Smooth muscle cell of the brain vasculature (primary cell): ENCODE data around the gene SRRD.

Experiments
- DNase-seq: peaks from one replicate; pipeline ENCODE4 v3.0.0-alpha.2; 2012; ENCODE audit warnings: low read depth, low spot score

SRRD gene

DNA sequence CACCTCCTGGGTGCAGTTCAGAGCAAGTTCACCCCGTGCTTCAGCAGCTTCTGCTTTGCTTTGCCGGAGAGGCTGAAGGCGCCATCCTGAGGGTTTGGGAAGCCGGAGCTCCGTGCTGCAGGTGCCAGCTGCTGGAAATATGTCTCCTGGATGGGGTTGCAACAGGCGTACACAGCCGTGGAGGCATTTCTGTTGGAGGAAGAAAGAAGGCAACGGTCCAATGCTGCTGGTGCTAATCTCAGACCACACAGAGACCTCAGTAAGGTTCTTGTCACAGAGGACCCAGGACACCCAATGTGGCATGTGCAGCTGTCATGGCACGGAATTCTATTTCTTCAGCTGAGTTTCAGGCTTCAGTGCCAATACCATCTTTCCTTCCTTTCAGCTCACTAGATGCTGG, 30.5 kb upstream of the SRRD start:
- DNase-seq, result no peak

- DNase-seq, result no peak
These were observed 29.7 kb upstream of the SRRD start for GRCh38 chr22:26453812-26454500.

DNA sequence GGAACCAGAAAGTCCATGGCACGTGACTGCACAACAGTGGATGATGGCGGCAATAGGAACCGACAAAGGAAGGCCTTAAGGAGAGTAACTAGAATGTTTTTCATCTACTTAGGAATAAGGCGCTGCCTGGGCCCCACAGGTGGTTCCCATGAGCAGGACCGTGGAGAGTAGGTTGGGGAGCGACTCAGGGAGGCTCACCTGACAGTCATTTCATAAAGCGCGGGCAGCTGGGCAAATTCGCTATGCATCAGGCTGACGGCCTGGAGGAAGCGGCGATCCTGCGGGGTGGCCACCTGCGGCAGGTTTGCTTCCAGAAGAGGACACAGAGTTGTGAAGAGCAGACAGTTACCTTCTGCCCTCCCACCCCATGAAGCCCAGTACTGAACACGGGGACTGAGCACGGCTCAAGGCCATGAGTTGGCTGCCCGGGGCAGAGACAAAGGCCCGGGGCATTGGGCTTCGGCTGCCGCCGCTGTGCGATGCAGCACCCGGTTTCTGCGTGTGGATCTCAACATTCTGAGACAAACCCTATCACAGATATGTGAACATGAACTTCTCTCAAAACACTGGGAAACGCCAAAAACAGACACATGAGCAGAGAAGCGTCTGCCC, 25.9 kb upstream of the SRRD start:
- no peak for DNase-seq

DNA sequence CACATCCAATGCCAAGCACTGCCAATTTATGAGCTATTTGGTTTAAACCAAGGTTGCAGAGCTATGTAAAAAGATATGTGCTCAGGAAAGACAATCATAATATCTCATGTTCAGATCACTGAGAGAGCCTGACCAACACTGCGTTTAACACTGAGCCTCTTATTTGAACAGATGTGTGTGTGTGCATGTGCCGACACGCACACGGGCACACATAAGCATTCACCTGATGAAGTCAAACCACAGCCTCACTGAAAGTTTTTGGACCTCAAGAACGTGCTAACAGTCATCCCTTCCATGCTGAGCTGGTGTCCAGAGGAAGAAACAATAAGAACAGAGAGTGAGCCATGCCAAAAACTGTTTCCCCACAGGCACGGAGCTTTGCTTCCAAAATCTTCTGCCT, 23.5 kb upstream of the SRRD start:
- DNase-seq, result no peak

GRCh38 chr22:26461188-26461810, 22.4 kb upstream of the SRRD start:
- DNase-seq, result peak; percentile 2

GRCh38 chr22:26462051-26462450, 21.6 kb upstream of the SRRD start:
- DNase-seq, result no peak

- no peak for DNase-seq
These were observed 21.0 kb upstream of the SRRD start for GRCh38 chr22:26462641-26463040.

DNA sequence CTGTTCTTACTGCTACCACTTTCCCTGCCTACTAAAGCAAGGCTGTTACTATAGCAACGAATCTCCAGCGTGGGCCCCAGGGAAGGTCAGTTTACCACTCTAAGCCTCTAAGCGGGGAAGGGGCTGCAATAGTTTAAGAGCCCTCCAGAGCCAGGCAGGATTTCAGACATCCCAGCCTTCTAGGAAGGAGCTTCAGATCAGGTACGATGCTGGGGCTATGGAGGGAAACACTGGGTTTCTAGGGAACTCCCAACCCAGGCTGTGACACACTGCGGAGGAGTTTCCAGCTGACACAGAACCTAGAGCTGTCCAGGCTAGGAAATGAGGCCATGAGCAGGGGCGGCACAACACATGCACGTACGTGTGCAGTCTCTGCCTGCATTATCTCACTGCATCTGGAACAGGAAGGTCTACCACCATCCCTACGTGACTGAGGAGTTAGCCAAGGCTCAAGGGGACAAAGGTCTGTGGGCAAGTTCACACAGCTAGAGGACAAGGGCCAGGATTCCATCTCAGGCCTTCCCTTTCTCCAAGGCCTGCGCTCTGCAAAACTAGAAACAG, 20.5 kb upstream of the SRRD start:
- DNase-seq, result no peak

DNA sequence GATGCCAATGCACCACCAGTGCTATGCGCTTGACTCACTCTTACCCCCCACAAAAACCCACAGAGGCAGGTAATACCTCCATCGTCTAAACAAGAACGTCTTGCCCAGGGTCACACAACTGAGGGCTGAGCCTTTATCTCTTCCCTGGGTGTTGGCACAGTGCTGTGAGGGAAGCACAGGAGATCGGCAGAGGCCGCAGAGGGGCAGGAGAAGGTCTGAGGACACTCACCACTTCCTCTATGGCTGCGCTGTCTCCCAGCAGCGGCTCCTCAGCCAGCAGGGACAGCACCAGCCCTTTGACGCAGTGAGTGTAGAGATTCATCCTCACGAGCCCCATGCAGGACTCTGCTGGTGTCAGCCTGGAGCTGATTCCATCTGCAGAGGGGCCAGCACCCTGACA, 20.0 kb upstream of the SRRD start:
- no peak for DNase-seq

DNA sequence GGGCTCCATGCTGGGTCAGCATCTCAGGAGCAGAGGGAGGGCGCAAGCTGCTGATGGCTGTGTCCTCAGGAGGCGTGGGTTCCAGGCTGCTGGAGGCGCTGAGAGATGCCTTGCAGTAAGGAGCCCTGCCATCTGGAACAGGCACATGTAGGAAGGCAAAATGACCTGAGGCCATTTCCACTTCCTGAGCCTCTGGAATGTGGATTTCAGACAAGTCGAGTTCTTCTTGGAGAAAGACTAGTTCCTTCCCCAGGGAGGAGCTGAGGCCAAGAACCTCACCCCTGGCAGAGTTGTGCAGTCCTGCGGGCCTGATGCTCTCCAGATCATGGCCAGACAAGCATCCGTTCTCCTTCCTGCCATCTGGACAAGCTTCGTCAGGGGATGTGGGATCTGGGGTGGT, 19.4 kb upstream of the SRRD start:
- no peak for DNase-seq

DNA sequence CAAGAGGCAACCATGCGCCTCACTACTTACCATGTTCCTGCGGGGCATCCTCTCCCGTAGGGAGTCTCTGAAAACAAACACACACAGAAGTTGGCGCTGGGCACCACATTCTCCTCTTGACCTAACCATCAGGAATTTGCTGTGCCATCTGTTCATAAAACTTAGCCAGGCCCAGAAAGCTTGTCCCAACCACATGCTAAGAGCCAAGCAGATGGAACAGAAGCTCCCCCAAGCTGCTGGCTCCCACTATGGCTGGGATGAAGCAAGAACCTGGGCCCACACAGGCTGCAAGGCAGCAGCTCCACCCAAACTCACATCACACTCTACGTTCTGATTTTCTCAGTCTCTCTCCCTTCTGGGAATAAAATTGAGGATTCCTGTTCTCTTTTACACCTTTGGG, 17.5 kb upstream of the SRRD start:
- no peak for DNase-seq

DNA sequence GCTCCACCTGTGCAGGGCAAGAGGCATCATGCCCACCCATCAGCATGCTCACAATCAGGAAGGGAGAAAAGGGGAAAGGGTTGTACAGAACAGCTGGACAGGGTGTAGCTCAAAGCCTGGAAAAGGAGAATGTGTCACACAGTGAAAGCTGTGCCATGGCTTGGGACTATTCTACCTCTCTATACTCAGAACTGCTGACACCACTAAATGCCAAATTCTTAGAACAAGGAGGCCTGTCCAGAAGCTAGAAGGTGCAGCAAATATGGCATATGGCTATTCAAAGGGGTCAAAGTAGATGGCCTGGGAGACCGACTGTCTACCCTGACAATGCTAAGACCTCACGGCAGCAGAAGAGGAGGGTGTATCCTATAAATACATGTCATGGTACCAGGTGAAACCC, 12.9 kb upstream of the SRRD start:
- no peak for DNase-seq

- peak; percentile 2 for DNase-seq
These were observed 12.2 kb upstream of the SRRD start for GRCh38 chr22:26471522-26471921.

DNA sequence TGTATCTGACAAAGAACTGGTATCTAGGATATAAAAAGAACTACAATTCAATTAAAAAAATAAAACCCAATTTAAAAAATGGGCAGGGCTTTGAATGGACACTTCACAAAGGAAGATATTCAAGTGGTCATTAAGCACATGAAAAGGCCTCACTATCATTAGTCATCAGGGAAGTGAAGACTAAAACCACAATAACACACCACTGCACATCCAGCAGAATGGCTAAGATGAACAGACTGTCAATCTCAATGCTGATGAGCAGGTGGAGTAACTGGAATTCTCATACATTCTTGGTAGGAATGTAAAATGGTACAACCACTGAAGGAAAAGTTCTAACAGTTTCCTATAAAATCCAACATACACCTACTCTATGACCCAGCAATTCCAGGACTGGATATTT, 9.0 kb upstream of the SRRD start:
- no peak for DNase-seq

GRCh38 chr22:26476705-26477340, 6.9 kb upstream of the SRRD start:
- no peak for DNase-seq

GRCh38 chr22:26477341-26477731, 6.3 kb upstream of the SRRD start:
- no peak for DNase-seq

DNA sequence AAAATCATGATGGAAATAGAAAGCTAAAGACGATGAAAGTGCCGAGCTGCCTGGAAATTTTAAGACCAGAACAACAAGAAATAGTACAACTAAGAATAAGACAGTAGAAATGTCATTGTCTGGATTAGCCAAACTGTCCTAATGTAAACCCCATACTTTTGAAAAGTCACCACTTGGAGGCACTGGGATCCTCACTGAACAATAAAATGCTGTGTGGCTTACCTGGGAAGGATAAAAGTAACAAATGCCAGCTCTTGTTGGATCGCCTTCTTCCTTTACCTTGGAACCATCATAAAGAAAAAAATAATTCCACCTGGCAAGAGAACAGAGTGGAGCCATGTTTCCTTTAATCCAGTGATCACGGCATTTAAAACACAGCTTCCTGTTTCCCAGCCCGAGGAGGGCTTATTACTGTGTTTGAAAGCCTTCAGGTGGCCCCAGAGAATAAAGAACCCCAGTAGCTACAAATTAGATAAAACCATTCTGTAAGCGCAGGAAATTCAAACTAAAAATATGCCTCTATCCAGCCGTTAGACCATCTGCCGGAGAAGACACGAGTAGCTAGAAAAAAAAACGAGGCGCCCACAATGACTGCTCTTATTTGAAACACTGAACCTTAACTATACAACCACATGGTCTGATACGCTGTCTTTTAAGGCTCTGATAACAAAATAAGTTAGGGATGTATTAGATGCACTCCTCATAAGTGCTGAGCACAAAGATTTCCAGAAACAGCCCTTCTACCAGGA, 4.5 kb upstream of the SRRD start:
- DNase-seq, result no peak

DNA sequence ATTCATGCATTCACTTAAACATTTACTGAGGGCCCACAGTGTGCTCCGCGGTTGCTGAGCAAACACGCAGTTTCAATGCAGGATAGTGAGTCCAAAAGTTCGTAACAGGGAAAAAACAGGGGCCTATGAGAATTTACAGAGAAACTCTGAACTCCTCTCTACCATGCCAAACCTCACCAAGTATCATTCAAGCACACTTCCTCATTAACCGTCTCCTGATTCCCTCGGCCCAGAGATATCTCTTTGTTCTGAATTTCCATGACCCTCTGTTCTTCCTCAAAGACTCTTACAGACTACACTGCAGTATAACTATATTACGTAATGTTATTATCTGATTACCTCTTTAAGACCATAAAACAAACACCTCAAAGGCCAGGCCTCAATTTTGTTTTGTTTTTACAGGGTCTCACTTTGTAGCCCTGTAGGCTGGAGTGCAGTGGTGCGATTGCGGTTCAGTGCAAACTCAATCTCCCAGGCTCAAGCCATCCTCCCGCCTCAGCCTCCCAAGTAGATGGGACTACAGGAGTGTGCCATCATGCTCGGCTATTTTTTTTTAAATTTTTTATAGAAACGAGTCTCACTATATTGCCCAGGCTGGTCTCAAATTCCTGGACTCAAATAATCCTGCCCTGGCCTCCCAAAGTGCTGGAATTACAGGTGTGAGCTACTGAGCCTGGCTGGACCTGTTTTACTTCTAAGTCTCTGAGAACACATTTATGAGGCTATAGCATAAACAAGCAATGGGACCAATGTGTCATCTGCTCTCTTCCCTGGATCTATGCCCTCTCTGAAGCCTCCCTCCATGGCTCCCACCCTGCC, 3.7 kb upstream of the SRRD start:
- no peak for DNase-seq

DNA sequence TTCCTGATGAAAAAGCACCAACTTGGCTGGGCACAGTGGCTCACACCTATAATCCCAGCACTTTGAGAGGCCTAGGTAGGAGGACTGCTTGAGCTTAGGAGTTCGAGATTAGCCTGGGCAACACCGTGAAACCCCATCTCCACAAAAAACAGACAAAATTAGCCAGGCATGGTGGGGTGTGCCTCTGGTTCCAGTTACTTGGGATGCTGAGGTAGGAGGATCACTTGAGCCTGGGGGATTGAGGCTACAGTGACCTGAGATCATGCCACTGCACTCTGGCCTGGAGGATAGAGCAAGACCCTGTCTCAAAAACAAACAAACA, 3.1 kb upstream of the SRRD start:
- DNase-seq, result no peak

- no peak for DNase-seq
These were observed 2.5 kb upstream of the SRRD start for GRCh38 chr22:26481112-26481693.

DNA sequence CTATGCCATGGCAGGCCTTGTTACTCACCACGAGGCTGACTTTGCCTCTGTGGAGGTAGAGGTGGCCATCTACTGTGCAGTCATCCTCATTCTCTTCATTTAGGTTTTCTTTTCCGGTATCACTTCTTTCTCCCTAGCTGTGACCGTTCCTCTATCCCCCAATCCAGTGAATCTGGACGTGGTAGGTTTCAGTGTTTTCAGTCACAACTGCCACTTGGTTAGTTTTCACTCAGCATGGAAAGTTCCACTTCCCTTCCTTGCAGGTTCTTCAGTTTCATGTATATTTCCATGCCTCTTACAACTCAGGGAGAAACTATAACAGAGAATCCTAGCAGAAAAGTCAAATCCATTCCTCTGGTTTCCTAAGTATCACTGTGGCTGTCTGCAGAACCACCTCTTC, 2.0 kb upstream of the SRRD start:
- DNase-seq, result no peak
